Sigmoid colon (tissue), 4 donors: Measurements from ENCODE around the gene NUDT17.

Experiments used
- POLR2A ChIP-seq, 2 donors: fragments of 450-650 bp; IDR thresholded peaks; one replicate each; pipeline ENCODE4 v1.6.1; 2016; ENCODE audit warnings: antibody characterized with exemption in 2 of 2, mild to moderate bottlenecking in 2 of 2, moderate library complexity in 2 of 2
- POLR2AphosphoS5 ChIP-seq, 4 donors: sonication (generic); formaldehyde crosslinking; IDR thresholded peaks; one replicate each; pipeline ENCODE4 v1.6.1; 2017; ENCODE audit warnings: antibody characterized with exemption in 4 of 4

DNA sequence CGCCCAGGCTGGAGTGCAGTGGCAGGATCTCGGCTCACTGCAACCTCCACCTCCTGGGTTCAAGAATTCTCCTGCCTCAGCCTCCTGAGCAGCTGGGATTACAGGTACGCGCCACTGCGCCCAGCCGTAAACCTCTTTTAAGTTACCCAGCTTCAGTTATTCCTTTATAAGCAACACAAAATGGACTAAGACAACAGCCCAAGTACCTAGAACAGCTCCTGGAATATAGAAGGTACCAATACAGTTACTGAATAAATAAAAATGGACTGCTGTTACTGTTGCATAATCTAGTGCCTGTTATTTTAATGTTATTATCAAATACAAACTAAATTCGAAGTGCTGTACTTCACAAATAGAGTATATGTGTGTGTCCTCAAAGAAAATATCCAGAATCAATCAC lies 38.6 kb upstream of the NUDT17 start:
- TF ChIP-seq POLR2A (IDR thresholded peaks at IDR 0.05) (no peak), POLR2AphosphoS5 (IDR thresholded peaks at IDR 0.05) (no peak)
